ENCODE measurements around the gene MAGI2.

DNA sequence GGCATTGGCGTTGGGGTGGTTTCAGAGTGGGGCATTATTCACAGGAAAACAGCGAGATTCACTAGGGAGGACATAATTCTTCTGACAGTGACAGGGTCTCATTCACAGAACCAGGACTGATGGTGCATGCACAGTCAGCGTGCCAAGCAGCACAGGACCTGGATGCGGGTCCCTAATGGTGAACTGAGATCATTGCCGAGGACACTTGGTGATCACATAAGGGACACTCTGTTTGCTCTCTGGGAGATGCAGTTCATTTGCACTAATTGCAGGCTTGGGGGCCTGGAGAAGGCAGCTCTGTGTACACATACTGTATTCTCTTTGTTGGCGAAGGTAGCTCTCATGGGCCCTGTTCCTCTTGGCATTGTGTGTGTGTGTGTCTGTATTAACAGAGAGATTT lies 938.8 kb downstream of the MAGI2 start:
- TF ChIP-seq CTCF (IDR thresholded peaks at IDR 0.05) (no peak), POLR2A (IDR thresholded peaks at IDR 0.05) (no peak)

Data from body of pancreas (tissue), 4 donors.